ENCODE measurements around the gene LDLRAD3.

- no peak for TF ChIP-seq GATA2 (IDR thresholded peaks at IDR 0.05; ENCODE audit: low read depth, low read length)
- TF ChIP-seq GATA3 (IDR thresholded peaks at IDR 0.05; ENCODE audit: low read depth, low read length): no peak
Observed at GRCh38 chr11:36218283-36218921, 274.5 kb downstream of the LDLRAD3 start.

Measured in SH-SY5Y (cell line).